Sigmoid colon (tissue), 7 donors: ENCODE data around the gene STEAP3. TPM values are rescaled to one million over a fixed set of nuclear protein-coding genes. Genes with fewer than 3 reads are reported as not detected.

Experiments used
- DNase-seq: peaks from one replicate; pipeline ENCODE4 v3.0.0-alpha.2; 2019
- H3K27ac ChIP-seq, 4 donors: fragments of 200-600 bp; sonication (generic); one replicate each; pipeline ENCODE4 v1.5.1; 2016 to 2019; ENCODE audit warnings: mild to moderate bottlenecking in 1 of 4
- H3K27me3 ChIP-seq, 3 donors: fragments of 200-600 bp; sonication (generic); one replicate each; pipeline ENCODE4 v1.5.1; 2019; ENCODE audit warnings: mild to moderate bottlenecking in 1 of 3
- H3K36me3 ChIP-seq, 4 donors: fragments of 200-600 bp; sonication (generic); one replicate each; pipeline ENCODE4 v1.5.1; 2016 to 2019
- H3K4me1 ChIP-seq, 4 donors: fragments of 200-600 bp; sonication (generic); one replicate each; pipeline ENCODE4 v1.5.1; 2017 to 2019
- H3K4me3 ChIP-seq, 4 donors: fragments of 200-600 bp; sonication (generic); one replicate each; pipeline ENCODE4 v1.5.1; 2017 to 2019; ENCODE audit warnings: mild to moderate bottlenecking in 2 of 4, moderate library complexity in 1 of 4
- H3K9me3 ChIP-seq, 4 donors: fragments of 200-600 bp in 3 of 4; sonication (generic) in 3 of 4; one replicate each; pipeline versions ENCODE4 v1.5.1 to v1.6.1; 2013 to 2019
- CTCF ChIP-seq, 4 experiments: fragments of 450-650 bp in 3 of 4; fragments of 200-600 bp in 1 of 4; IDR thresholded peaks; one replicate each; pipeline ENCODE4 v1.5.1; 2016 to 2019; ENCODE audit warnings: antibody characterized with exemption in 4 of 4, mild to moderate bottlenecking in 3 of 4, moderate library complexity in 2 of 4
- EP300 ChIP-seq, 4 donors: sonication (generic); formaldehyde crosslinking; IDR thresholded peaks; one replicate each; pipeline ENCODE4 v1.6.1; 2017; ENCODE audit warnings: antibody characterized with exemption in 4 of 4
- POLR2A ChIP-seq, 2 donors: fragments of 450-650 bp; IDR thresholded peaks; one replicate each; pipeline ENCODE4 v1.6.1; 2016; ENCODE audit warnings: antibody characterized with exemption in 2 of 2, mild to moderate bottlenecking in 2 of 2, moderate library complexity in 2 of 2
- POLR2AphosphoS5 ChIP-seq, 4 donors: sonication (generic); formaldehyde crosslinking; IDR thresholded peaks; one replicate each; pipeline ENCODE4 v1.6.1; 2017; ENCODE audit warnings: antibody characterized with exemption in 4 of 4
- WGBS, 2 donors: extraction: QIAGEN DNeasy Blood & Tissue Kit; methylation state at CpG; one replicate each; pipeline ENCODE4 v1.1.7; 2013; 5-methylcytosine and 5-hydroxymethylcytosine counted together
- intact Hi-C: fragments of 100-400 bp; cut with DNase I; formaldehyde crosslinking; loops from one replicate; pipeline ENCODE4 v1.15.1; 2023
- polyA plus RNA-seq, 3 donors: library from polyadenylated mRNA; stranded (reverse); fragments of 200-250 nt; gene quantifications; one replicate each; pipeline ENCODE4 v1.2.3, GENCODE V29; 2013
- total RNA-seq, 4 donors: library from RNA; depleted of rRNA; stranded (reverse); fragments of >200 nt; gene quantifications; one replicate each; pipeline ENCODE4 v1.1.0, GENCODE V29; 2016
- donor health status: healthy with polysubstance abuse.
- donor health status: Bipolar disorder and iron deficiency.
- donor health status: healthy.

STEAP3 gene
- total and polyA plus RNA-seq, 7 donors, result 1.4 to 16.4 (median 2.8) TPM

DNA sequence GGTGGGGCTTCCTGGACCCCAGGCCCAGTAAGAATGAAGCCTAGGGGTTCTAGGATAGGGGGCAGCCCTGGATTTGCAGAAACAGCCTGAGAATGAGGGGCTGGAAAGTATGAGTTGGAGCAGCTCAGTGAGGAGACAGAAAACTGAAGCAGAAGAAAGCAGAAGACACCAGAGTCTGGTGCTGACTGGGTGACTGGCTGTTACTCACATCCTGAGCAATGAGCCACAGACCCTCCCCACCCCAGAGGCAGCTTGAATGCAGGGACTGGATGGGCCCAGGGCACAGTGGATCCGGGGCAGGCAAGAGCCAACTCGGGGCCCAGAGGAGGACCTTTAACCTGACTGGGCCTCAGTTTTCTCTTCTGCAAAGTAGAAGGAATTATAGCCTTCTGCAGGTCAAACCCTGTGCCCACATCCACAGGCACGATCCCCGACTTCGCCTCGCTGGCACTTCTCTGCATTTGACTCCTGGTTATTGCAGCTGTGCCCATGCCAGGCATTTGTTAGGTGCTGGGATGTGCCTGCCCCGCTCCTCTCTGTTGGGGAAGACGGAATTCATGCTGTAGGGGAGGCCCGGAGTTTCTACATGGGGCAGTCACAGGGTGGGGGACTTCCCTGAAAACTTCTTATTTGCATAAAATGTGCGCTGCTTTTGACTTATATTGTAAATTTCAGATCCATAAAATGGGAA is 8.5 kb downstream of the STEAP3 start:
- no peak overlapping the region for H3K4me3 ChIP-seq
- WGBS, 2 donors, result 91 to 92% methylated on average over 10 of the region's 10 CpGs
- H3K36me3 ChIP-seq, result no peaks in the 10 kb centered on the region
- intact Hi-C loops, result no loop called here
- no peak overlapping the region for H3K27ac ChIP-seq
- no peak for DNase-seq
- no peaks in the 10 kb centered on the region for H3K4me1 ChIP-seq
- H3K9me3 ChIP-seq, result no peaks in the 10 kb centered on the region
- no peaks in the 10 kb centered on the region for H3K27me3 ChIP-seq
- TF ChIP-seq POLR2AphosphoS5 (IDR thresholded peaks at IDR 0.05) (no peak), CTCF (IDR thresholded peaks at IDR 0.05) (no peak), POLR2A (IDR thresholded peaks at IDR 0.05) (no peak), EP300 (IDR thresholded peaks at IDR 0.05) (no peak)

GRCh38 chr2:119232666-119232993 is 9.0 kb downstream of the STEAP3 start:
- WGBS, 2 donors, result 86 to 92% methylated on average over 3 of the region's 3 CpGs
- Histone ChIP-seq H3K9me3 (no peaks in the 10 kb centered on the region), H3K36me3 (no peaks in the 10 kb centered on the region), H3K4me1 (no peaks in the 10 kb centered on the region), H3K27ac (no peak overlapping the region), H3K27me3 (no peaks in the 10 kb centered on the region), H3K4me3 (no peak overlapping the region)
- DNase-seq, result no peak
- TF ChIP-seq POLR2AphosphoS5 (IDR thresholded peaks at IDR 0.05), result no peak
- no peak for TF ChIP-seq CTCF (IDR thresholded peaks at IDR 0.05)
- TF ChIP-seq EP300 (IDR thresholded peaks at IDR 0.05), result no peak
- no peak for TF ChIP-seq POLR2A (IDR thresholded peaks at IDR 0.05)
- intact Hi-C loops, result no loop called here

DNA sequence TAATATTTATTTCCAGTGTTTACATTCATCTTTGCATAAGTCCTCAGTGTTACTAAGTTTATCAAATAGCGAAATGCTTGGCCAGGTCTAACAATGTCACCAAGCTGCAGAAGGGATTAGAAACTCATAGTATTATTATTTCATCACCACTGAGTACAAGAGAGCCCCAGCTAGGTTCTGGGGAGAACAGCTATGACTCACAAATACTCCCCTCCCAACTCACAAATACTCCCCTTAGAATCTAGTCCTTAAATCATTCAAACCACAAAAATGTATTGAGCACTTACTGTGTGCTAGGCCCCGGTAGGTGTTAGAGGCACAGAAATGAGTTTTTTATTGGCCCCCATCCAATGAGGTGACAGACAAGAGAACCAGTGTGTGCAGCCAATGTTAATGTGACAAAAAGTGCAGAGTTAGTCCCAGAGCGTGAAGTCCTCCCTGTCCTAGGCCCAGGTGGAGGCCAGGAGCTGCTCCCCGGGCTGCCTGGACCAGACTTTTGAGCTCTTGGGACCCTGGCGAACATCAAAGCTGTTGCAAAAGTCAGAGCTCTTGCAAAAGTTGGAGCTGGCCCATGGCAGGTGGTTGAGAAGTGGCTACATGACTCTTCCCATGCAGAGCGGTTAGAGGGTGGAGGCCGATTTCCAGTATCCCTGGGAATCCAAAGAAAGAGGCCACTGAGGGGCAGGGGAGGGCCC is 9.8 kb downstream of the STEAP3 start:
- Histone ChIP-seq H3K36me3 (no peaks in the 10 kb centered on the region), H3K27me3 (no peaks in the 10 kb centered on the region), H3K9me3 (no peaks in the 10 kb centered on the region), H3K27ac (no peak overlapping the region), H3K4me1 (no peaks in the 10 kb centered on the region), H3K4me3 (no peak overlapping the region)
- no peak for DNase-seq
- TF ChIP-seq POLR2A (IDR thresholded peaks at IDR 0.05), result no peak
- TF ChIP-seq POLR2AphosphoS5 (IDR thresholded peaks at IDR 0.05), result no peak
- no peak for TF ChIP-seq EP300 (IDR thresholded peaks at IDR 0.05)
- TF ChIP-seq CTCF (IDR thresholded peaks at IDR 0.05), result no peak
- intact Hi-C loops, result no loop called here
- 94 to 95% methylated on average over 7 of the region's 7 CpGs for WGBS, 2 donors

- Histone ChIP-seq H3K27ac (no peak overlapping the region), H3K4me1 (no peaks in the 10 kb centered on the region), H3K4me3 (no peak overlapping the region), H3K27me3 (no peaks in the 10 kb centered on the region), H3K36me3 (no peaks in the 10 kb centered on the region), H3K9me3 (no peaks in the 10 kb centered on the region)
- no peak for TF ChIP-seq EP300 (IDR thresholded peaks at IDR 0.05)
- no peak for DNase-seq
- intact Hi-C loops, result no loop called here
- WGBS, 2 donors, result 80 to 81% methylated on average over 13 of the region's 13 CpGs
Observed at GRCh38 chr2:119234021-119235019, 10.7 kb downstream of the STEAP3 start.

DNA sequence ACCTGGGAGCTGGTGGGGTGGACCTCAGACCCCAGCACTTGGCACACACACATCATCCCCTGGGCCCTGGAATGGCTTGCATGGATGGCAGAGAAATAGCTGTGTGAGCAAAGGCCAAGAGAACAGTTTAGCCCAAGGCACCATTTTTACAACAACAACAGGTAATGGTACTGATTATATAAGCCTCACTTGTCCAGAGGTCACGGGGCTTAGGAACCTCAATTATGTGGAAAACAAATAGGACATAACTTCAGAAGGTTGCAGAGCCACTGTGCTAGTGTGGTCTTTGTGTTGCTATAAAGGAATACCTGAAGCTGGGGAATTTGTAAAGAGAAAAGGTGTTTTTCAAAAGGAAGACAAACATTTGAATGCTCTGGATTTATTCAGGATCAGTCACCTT is 13.2 kb downstream of the STEAP3 start:
- Histone ChIP-seq H3K27me3 (no peaks in the 10 kb centered on the region), H3K9me3 (no peaks in the 10 kb centered on the region), H3K36me3 (no peaks in the 10 kb centered on the region), H3K4me1 (peaks cover 0 to 11% (median 9%) of the 10 kb centered on the region in 4 donors), H3K4me3 (no peak overlapping the region), H3K27ac (no peak overlapping the region)
- TF ChIP-seq CTCF (IDR thresholded peaks at IDR 0.05), result no peak
- no peak for TF ChIP-seq EP300 (IDR thresholded peaks at IDR 0.05)
- no peak for TF ChIP-seq POLR2A (IDR thresholded peaks at IDR 0.05)
- no peak for TF ChIP-seq POLR2AphosphoS5 (IDR thresholded peaks at IDR 0.05)
- no peak for DNase-seq
- WGBS, 2 donors, result 76 to 91% methylated on average over 1 of the region's 1 CpG
- intact Hi-C loops, result no loop called here
